SK-N-MC (cell line): ENCODE data around the gene TTC24.

Experiments
- EZH2 ChIP-seq: fragments of 200-600 bp; sonication (generic); IDR thresholded peaks from one replicate; pipeline ENCODE4 v1.6.1; 2017; ENCODE audit warnings: antibody characterized with exemption
- FOXP2 ChIP-seq: optimal IDR thresholded peaks from 2 replicates; pipeline ENCODE3; 2011; ENCODE audit warnings: mild to moderate bottlenecking, moderate library complexity; ENCODE audit not compliant: insufficient read depth; ENCODE audit errors: extremely low read length, control extremely low read depth
- POLR2AphosphoS5 ChIP-seq: IDR thresholded peaks from 2 replicates; pipeline ENCODE4 v1.6.1; 2012; ENCODE audit warnings: mild to moderate bottlenecking, low read depth, low read length, borderline replicate concordance

- TF ChIP-seq EZH2, result no peak
- TF ChIP-seq POLR2AphosphoS5, result no peak
- TF ChIP-seq FOXP2, result no peak
Measured at GRCh38 chr1:156547434-156547833, 32.1 kb upstream of the TTC24 start.
